Measurements from ENCODE around the gene NT5DC1. TPM values are rescaled to one million over a fixed set of nuclear protein-coding genes. Genes with fewer than 3 reads are reported as not detected.

The NT5DC1 gene
- polyA plus RNA-seq, 1 of the 3 experiments (the other 2 are of a cell fraction): 20.3 TPM

GRCh38 chr6:116111552-116112528, 11.2 kb downstream of the NT5DC1 start:
- no peaks in the 10 kb centered on the region for H3K79me2 ChIP-seq (ENCODE audit: insufficient read depth)
- no peaks in the 10 kb centered on the region for H3K9me2 ChIP-seq
- H3K4me2 ChIP-seq: no peak overlapping the region
- WGBS (ENCODE audit: low lambda C conversion rate): 81% methylated on average over 5 of the region's 5 CpGs
- CTCF ChIA-PET: interaction anchor here (0.6 to 2.4 kb wide), 16 partner anchors 8 to 141 kb away, joined by 3 to 16 read pairs (median 3); partner anchors contain the start of gene NT5DC1
- H3K27me3 ChIP-seq (ENCODE audit: insufficient read depth): no peaks in the 10 kb centered on the region
- H3K4me1 ChIP-seq (ENCODE audit: control insufficient read depth in 1 of 2, insufficient read depth in 2 of 2, low read depth in 1 of 2, low read length in 1 of 2): peaks cover 1 to 5% of the 10 kb centered on the region in 2 experiments; a peak in 2 of 4 replicates
- H3K36me3 ChIP-seq (replicated peaks in 1 of 2; ENCODE audit: control insufficient read depth in 1 of 2, insufficient read depth in 2 of 2, low read length in 1 of 2): peaks cover 5 to 66% of the 10 kb centered on the region in 2 experiments
- H2AFZ ChIP-seq (ENCODE audit: low read depth): no peak overlapping the region
- no peak overlapping the region for H3K27ac ChIP-seq (ENCODE audit: low read depth in 2 of 2, low read length in 1 of 2)
- peaks cover 9% of the 10 kb centered on the region for H3F3A ChIP-seq (replicated peaks; ENCODE audit: insufficient read depth)
- no peaks in the 10 kb centered on the region for H4K20me1 ChIP-seq (ENCODE audit: insufficient read depth)
- H3K4me3 ChIP-seq (ENCODE audit: low read depth in 2 of 2, low read length in 1 of 2): no peak overlapping the region; a peak in 1 of 4 replicates
- POLR2A ChIA-PET: no interaction called here
- no peaks in the 10 kb centered on the region for H3K9me3 ChIP-seq
- H3K9ac ChIP-seq: no peak overlapping the region
- DNase-seq: peak; percentile 26
- TF ChIP-seq RCOR1 (IDR thresholded peaks at IDR 0.05; ENCODE audit: low read length) (no peak), TEAD4 (IDR thresholded peaks at IDR 0.05; ENCODE audit: borderline replicate concordance, insufficient read depth) (no peak), IRF3 (IDR thresholded peaks at IDR 0.05; ENCODE audit: low read depth, low read length) (no peak), TCF12 (IDR thresholded peaks at IDR 0.05) (no peak), SMC3 (IDR thresholded peaks at IDR 0.05; ENCODE audit: low read depth, low read length) (peak; percentile 34), SIN3A (IDR thresholded peaks at IDR 0.05; ENCODE audit: borderline replicate concordance, low read depth, low read length) (no peak), REST (IDR thresholded peaks at IDR 0.05; ENCODE audit: low read depth, low read length) (no peak), FOXM1 (IDR thresholded peaks at IDR 0.05; ENCODE audit: low read depth) (no peak), PBX3 (IDR thresholded peaks at IDR 0.05) (no peak), NRF1 (IDR thresholded peaks at IDR 0.05; ENCODE audit: low read depth, low read length) (no peak), USF2 (IDR thresholded peaks at IDR 0.05; ENCODE audit: borderline replicate concordance, low read depth, low read length) (no peak), RXRA (IDR thresholded peaks at IDR 0.05; ENCODE audit: borderline replicate concordance, low read depth) (no peak), CHD2 (IDR thresholded peaks at IDR 0.05; ENCODE audit: low read length, partially characterized antibody) (no peak), MXI1 (IDR thresholded peaks at IDR 0.05; ENCODE audit: low read depth, low read length) (no peak), GATA2 (CRISPR knock-in tag; IDR thresholded peaks at IDR 0.05) (no peak), RAD21 (IDR thresholded peaks at IDR 0.05; ENCODE audit: low read length) (peak; percentile 48), CTCF (IDR thresholded peaks at IDR 0.05) (peak; percentile 66), YY1 (IDR thresholded peaks at IDR 0.05; ENCODE audit: low read depth) (no peak), GABPA (IDR thresholded peaks at IDR 0.05; ENCODE audit: low read depth) (no peak), POLR2AphosphoS5 (IDR thresholded peaks at IDR 0.05; ENCODE audit: low read depth, low read length) (no peak), TAF1 (IDR thresholded peaks at IDR 0.05; ENCODE audit: borderline replicate concordance, low read depth, low read length) (no peak), USF1 (IDR thresholded peaks at IDR 0.05; ENCODE audit: borderline replicate concordance, low read depth) (no peak), FOSL2 (IDR thresholded peaks at IDR 0.05; ENCODE audit: borderline replicate concordance, low read depth) (no peak)
